ENCODE measurements around the gene CLCN3. TPM values are rescaled to one million over a fixed set of nuclear protein-coding genes. Genes with fewer than 3 reads are reported as not detected.

CLCN3 gene
- total and polyA plus RNA-seq, 9 of the 15 experiments (the other 6 are each of a cell fraction or from before 2014, with no cell fraction given), result 12.7 to 60.6 (median 38.5) TPM

- POLR2A ChIA-PET, result interaction anchor here (0.6 to 1.8 kb wide), 6 partner anchors 9 to 70 kb away, joined by 3 to 5 read pairs (median 3); partner anchors contain the start of gene CLCN3
- Histone ChIP-seq H3K27me3 (ENCODE audit: control insufficient read depth in 2 of 2, insufficient read depth in 2 of 2, low read length in 2 of 2) (no peaks in the 10 kb centered on the region), H3K4me3 (no peak overlapping the region), H3K4me2 (ENCODE audit: insufficient read depth, low read length) (no peak overlapping the region), H3K4me1 (replicated peaks in 1 of 2; ENCODE audit: control insufficient read depth in 2 of 2, insufficient read depth in 2 of 2, low read length in 2 of 2) (no peaks in the 10 kb centered on the region), H2AFZ (ENCODE audit: low read depth, low read length) (no peak overlapping the region), H3K79me2 (ENCODE audit: control insufficient read depth, insufficient read depth, low read length) (0 out of 3 replicates have a peak, but pooled peaks cover 2% of the 10 kb centered on the region), H3K9me3 (replicated peaks; ENCODE audit: control insufficient read depth, insufficient read depth, low read depth, low read length) (no peaks in the 10 kb centered on the region), H3K27ac (ENCODE audit: extremely low read depth, low read depth, low read length) (no peak overlapping the region), H4K20me1 (replicated peaks; ENCODE audit: control insufficient read depth, insufficient read depth, low read length) (no peaks in the 10 kb centered on the region), H3K36me3 (ENCODE audit: control insufficient read depth, insufficient read depth, low read length) (peaks cover 55% of the 10 kb centered on the region; the same call in 1 of the 3 replicates), H3K9ac (ENCODE audit: insufficient read depth in 1 of 2, low read depth in 2 of 2, low read length in 2 of 2) (no peak overlapping the region), H3K9me1 (ENCODE audit: control insufficient read depth, insufficient read depth, low read length) (no peaks in the 10 kb centered on the region)
- no peak for FAIRE-seq
- BruUV-seq (replicated peaks), result no TSS peak
- no peak for DNase-seq (ENCODE audit: extremely low read depth in 1 of 4, low spot score in 3 of 4)
- ATAC-seq, result no peak
- in situ Hi-C loops (cut with MboI) (no loop called here), intact Hi-C loops (cut with micrococcal nuclease) (no loop called here)
- CTCF ChIA-PET (ENCODE audit: low intra/inter-chr PET ratio), result no interaction called here
- TF ChIP-seq NFIX (CRISPR knock-in tag; IDR thresholded peaks at IDR 0.05; ENCODE audit: low read depth), result no peak
- no peak for TF ChIP-seq ZNF146 (CRISPR knock-in tag; IDR thresholded peaks at IDR 0.05; ENCODE audit: unreplicated experiment)
- TF ChIP-seq STAG1 (CRISPR knock-in tag; IDR thresholded peaks at IDR 0.05; ENCODE audit: borderline replicate concordance), result no peak
- TF ChIP-seq, protein P1, sequence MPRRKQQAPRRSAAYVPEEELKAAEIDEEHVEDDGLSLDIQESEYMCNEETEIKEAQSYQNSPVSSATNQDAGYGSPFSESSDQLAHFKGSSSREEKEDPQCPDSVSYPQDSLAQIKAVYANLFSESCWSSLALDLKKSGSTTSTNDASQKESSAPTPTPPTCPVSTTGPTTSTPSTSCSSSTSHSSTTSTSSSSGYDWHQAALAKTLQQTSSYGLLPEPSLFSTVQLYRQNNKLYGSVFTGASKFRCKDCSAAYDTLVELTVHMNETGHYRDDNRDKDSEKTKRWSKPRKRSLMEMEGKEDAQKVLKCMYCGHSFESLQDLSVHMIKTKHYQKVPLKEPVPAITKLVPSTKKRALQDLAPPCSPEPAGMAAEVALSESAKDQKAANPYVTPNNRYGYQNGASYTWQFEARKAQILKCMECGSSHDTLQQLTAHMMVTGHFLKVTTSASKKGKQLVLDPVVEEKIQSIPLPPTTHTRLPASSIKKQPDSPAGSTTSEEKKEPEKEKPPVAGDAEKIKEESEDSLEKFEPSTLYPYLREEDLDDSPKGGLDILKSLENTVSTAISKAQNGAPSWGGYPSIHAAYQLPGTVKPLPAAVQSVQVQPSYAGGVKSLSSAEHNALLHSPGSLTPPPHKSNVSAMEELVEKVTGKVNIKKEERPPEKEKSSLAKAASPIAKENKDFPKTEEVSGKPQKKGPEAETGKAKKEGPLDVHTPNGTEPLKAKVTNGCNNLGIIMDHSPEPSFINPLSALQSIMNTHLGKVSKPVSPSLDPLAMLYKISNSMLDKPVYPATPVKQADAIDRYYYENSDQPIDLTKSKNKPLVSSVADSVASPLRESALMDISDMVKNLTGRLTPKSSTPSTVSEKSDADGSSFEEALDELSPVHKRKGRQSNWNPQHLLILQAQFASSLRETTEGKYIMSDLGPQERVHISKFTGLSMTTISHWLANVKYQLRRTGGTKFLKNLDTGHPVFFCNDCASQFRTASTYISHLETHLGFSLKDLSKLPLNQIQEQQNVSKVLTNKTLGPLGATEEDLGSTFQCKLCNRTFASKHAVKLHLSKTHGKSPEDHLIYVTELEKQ (CRISPR knock-in tag; IDR thresholded peaks at IDR 0.05), result no peak
- TF ChIP-seq MCM2 (IDR thresholded peaks at IDR 0.05; ENCODE audit: low read depth), result no peak
- no peak for TF ChIP-seq RBM14 (IDR thresholded peaks at IDR 0.05; ENCODE audit: borderline replicate concordance, insufficient read depth, low read depth, low read length)
- no peak for TF ChIP-seq SFPQ (IDR thresholded peaks at IDR 0.05; ENCODE audit: low read depth, low read length)
- TF ChIP-seq ZNF644 (tag; IDR thresholded peaks at IDR 0.05; ENCODE audit: low read depth), result no peak
- TF ChIP-seq VEZF1 (CRISPR knock-in tag; IDR thresholded peaks at IDR 0.05), result no peak
- TF ChIP-seq, protein P2, sequence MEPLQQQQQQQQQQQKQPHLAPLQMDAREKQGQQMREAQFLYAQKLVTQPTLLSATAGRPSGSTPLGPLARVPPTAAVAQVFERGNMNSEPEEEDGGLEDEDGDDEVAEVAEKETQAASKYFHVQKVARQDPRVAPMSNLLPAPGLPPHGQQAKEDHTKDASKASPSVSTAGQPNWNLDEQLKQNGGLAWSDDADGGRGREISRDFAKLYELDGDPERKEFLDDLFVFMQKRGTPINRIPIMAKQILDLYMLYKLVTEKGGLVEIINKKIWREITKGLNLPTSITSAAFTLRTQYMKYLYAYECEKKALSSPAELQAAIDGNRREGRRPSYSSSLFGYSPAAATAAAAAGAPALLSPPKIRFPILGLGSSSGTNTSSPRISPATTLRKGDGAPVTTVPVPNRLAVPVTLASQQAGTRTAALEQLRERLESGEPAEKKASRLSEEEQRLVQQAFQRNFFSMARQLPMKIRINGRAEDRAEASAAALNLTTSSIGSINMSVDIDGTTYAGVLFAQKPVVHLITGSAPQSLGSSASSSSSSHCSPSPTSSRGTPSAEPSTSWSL (CRISPR knock-in tag; IDR thresholded peaks at IDR 0.05; ENCODE audit: borderline replicate concordance), result no peak
- TF ChIP-seq CHCHD3 (CRISPR knock-in tag; IDR thresholded peaks at IDR 0.05), result no peak
- no peak for TF ChIP-seq ZNF589 (CRISPR knock-in tag; IDR thresholded peaks at IDR 0.05; ENCODE audit: low read depth)
Observed at GRCh38 chr4:169640261-169640870, 20.0 kb downstream of the CLCN3 start.

Data from K562 (cell line).